Measurements from ENCODE around the gene PRPF8. TPM values are rescaled to one million over a fixed set of nuclear protein-coding genes. Genes with fewer than 3 reads are reported as not detected.
A peak's percentile ranks its signal among the peaks of the same experiment; 100 is the strongest.

PRPF8 gene
- total RNA-seq, 1 donor from 2014 or later = 449 TPM

GRCh38 chr17:1634841-1635650 is 49.6 kb downstream of the PRPF8 start:
- no peak for DNase-seq (ENCODE audit: low read depth, low spot score)
- Mint-ChIP-seq H3K4me1 (peaks cover 22% of the 10 kb centered on the region), H3K9me3 (no peaks in the 10 kb centered on the region), H3K4me3 (no peak overlapping the region), H3K27me3 (ENCODE audit: low read depth) (peaks cover 22% of the 10 kb centered on the region), H3K27ac (ENCODE audit: unreplicated experiment) (no peak overlapping the region), H3K36me3 (ENCODE audit: low read depth) (no peaks in the 10 kb centered on the region)
- no peak for TF ChIP-seq CTCF (conservative IDR thresholded peaks at IDR 0.05)

DNA sequence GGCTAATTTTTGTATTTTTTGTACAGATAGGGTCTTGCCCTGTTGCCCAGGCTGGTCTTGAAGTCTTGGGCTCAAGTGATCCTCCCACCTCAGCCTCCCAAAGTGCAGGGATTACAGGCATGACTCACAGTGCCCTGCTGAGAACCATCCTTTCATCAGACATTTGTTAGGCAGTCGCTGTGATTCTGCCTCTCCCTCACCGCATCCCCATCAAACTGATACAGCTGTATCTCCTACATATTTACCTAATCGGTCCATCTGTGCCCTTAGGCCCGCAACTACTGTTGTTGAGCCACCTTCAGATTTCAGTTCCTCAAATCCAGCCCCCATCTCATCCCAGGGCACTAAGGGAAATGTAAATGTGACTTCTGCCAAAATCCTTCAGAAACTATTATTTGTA is 54.0 kb downstream of the PRPF8 start:
- peaks cover 21% of the 10 kb centered on the region for H3K4me1 Mint-ChIP-seq
- H3K9me3 Mint-ChIP-seq = no peaks in the 10 kb centered on the region
- H3K27me3 Mint-ChIP-seq (ENCODE audit: low read depth) = peaks cover 44% of the 10 kb centered on the region
- no peak overlapping the region for H3K27ac Mint-ChIP-seq (ENCODE audit: unreplicated experiment)
- H3K4me3 Mint-ChIP-seq = peak overlapping the region; percentile 88
- DNase-seq (ENCODE audit: low read depth, low spot score) = no peak
- TF ChIP-seq CTCF (conservative IDR thresholded peaks at IDR 0.05) = no peak
- no peaks in the 10 kb centered on the region for H3K36me3 Mint-ChIP-seq (ENCODE audit: low read depth)

DNA sequence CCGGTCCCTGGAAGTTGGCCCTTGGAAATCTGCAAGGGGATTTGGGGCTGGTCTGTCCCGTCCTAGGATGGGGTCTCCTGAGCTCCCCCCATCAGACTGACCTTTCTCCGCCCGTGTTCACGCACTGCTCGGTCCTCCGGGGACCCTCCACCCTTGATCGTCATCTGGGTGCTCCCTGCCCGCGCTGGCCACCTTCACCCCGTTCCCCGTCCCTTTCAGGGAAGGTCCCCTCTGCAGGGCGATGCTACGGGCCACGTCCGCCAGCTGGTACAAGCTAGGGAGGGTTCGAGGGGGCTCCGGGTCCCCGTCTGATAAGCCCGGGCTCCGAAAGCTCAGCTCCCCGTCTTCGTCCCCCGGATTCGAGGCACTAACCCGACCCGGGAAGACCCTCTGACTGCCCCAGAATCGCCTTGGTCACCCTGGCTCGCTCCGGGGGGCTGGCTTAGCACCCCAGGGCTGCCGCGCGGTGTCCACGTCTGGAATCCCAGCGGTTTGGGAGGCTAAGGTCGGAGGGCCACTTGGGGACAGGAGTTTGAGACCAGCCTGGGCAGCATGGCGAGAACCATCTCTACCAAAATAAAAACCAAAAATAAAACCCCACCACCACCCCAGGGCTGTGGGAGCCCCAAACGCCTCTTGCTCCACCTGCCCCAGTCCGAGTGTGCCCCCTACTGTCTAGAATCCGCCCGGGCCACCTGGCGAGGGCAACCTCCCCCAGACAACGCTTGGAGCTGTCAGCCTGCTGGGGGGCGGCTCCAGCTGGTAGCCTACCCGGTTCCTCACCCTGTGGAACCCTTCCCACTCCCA is 55.0 kb downstream of the PRPF8 start:
- H3K27ac Mint-ChIP-seq (ENCODE audit: unreplicated experiment) = no peak overlapping the region
- DNase-seq (ENCODE audit: low read depth, low spot score) = no peak
- H3K4me3 Mint-ChIP-seq = peak overlapping the region; percentile 88
- peaks cover 29% of the 10 kb centered on the region for H3K4me1 Mint-ChIP-seq
- peaks cover 44% of the 10 kb centered on the region for H3K27me3 Mint-ChIP-seq (ENCODE audit: low read depth)
- no peaks in the 10 kb centered on the region for H3K36me3 Mint-ChIP-seq (ENCODE audit: low read depth)
- TF ChIP-seq CTCF (conservative IDR thresholded peaks at IDR 0.05) = peak; percentile 57
- no peaks in the 10 kb centered on the region for H3K9me3 Mint-ChIP-seq

- Mint-ChIP-seq H3K9me3 (no peaks in the 10 kb centered on the region), H3K4me1 (peaks cover 29% of the 10 kb centered on the region), H3K4me3 (peak overlapping the region; percentile 95), H3K27ac (ENCODE audit: unreplicated experiment) (peak overlapping the region; percentile 99), H3K27me3 (ENCODE audit: low read depth) (peaks cover 44% of the 10 kb centered on the region), H3K36me3 (ENCODE audit: low read depth) (no peaks in the 10 kb centered on the region)
- peak; percentile 89 for DNase-seq (ENCODE audit: low read depth, low spot score)
- TF ChIP-seq CTCF (conservative IDR thresholded peaks at IDR 0.05) = peak; percentile 41
These were observed 55.7 kb downstream of the PRPF8 start for GRCh38 chr17:1628856-1629503.

- H3K36me3 Mint-ChIP-seq (ENCODE audit: low read depth) = no peaks in the 10 kb centered on the region
- peak; percentile 75 for DNase-seq (ENCODE audit: low read depth, low spot score)
- no peak for TF ChIP-seq CTCF (conservative IDR thresholded peaks at IDR 0.05)
- peaks cover 44% of the 10 kb centered on the region for H3K27me3 Mint-ChIP-seq (ENCODE audit: low read depth)
- H3K4me3 Mint-ChIP-seq = peak within 1 kb of the TSS; percentile 95
- H3K9me3 Mint-ChIP-seq = no peaks in the 10 kb centered on the region
- peak within 1 kb of the TSS; percentile 99 for H3K27ac Mint-ChIP-seq (ENCODE audit: unreplicated experiment)
- H3K4me1 Mint-ChIP-seq = peaks cover 29% of the 10 kb centered on the region
These were observed 56.4 kb downstream of the PRPF8 start, which contains the start of gene SLC43A2 for GRCh38 chr17:1627982-1628855. SLC43A2 (minus strand) TSS chr17:1628834; CDS start chr17:1627874, 960 bp downstream.
